Effector CD8-positive, alpha-beta T cell (primary cell): ENCODE results near the gene FRMD1.

ENCODE experiments used
- DNase-seq: peaks from one replicate; lab custom pipeline; 2025; lab: John Stamatoyannopoulos, UW

The FRMD1 gene

GRCh38 chr6:168111911-168112310 lies 32.9 kb upstream of the FRMD1 start:
- no peak for DNase-seq

- DNase-seq = no peak
These were observed 31.4 kb upstream of the FRMD1 start for GRCh38 chr6:168110437-168110836.

- no peak for DNase-seq
These were observed 30.2 kb upstream of the FRMD1 start for GRCh38 chr6:168109171-168109570.

DNA sequence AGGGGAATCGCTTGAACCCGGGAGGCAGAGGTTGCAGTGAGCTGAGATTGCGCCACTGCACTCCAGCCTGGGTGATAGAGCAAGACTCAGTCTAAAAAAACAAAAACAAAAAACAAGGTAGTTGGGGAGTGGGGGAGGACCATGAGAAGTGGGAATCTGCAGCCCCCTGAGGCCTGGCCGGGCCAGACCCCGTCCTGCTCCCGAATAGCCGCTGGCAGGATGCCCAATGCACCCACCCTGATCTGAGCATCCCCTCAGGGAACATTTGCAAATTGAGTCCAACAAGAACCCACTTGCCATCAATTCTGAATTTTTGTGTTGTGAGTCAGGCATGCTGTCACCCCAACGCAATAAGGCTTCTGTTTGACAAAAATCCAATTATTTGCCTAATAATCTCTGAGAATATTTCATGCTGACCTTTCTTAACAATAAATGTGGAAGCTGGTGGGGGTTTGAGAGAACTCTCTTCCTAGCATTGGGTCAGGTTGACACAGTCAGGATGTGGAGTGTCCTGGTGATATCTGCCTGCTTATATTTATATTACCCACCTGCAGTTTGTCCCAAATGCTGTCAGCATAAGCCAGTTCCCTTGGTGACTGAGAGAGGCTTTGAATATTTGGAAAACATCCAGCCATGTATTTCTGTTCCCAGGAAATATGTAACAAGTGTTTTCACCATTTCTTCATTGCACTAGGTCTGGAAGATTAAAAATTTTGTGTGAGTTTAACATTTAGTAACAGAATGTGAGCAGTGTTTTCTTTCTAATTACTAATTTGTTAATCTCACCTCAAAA lies 28.4 kb upstream of the FRMD1 start:
- DNase-seq = no peak

DNA sequence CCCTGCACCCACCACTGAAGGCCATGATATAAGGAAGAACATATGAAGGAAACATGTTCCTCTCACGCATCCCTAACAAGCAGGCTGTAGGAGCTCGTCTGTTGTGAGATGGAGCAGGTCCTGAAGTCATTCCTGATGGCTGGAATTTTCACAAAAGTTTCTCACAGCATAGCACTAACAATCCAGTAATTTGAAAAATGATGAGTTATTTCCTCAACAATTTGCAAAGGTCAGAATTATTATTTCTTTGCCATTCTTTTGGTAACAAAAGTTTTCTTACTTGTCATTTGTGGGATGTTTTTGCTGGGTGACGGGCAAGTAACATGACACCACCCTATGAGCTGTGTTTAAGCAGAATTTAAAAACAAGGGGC lies 27.6 kb upstream of the FRMD1 start:
- no peak for DNase-seq

GRCh38 chr6:168105813-168106632 lies 27.0 kb upstream of the FRMD1 start:
- no peak for DNase-seq

GRCh38 chr6:168104636-168105035 lies 25.6 kb upstream of the FRMD1 start:
- no peak for DNase-seq

- DNase-seq = no peak
These were observed 24.2 kb upstream of the FRMD1 start for GRCh38 chr6:168103050-168103830.

- no peak for DNase-seq
These were observed 23.4 kb upstream of the FRMD1 start for GRCh38 chr6:168102315-168102985.

DNA sequence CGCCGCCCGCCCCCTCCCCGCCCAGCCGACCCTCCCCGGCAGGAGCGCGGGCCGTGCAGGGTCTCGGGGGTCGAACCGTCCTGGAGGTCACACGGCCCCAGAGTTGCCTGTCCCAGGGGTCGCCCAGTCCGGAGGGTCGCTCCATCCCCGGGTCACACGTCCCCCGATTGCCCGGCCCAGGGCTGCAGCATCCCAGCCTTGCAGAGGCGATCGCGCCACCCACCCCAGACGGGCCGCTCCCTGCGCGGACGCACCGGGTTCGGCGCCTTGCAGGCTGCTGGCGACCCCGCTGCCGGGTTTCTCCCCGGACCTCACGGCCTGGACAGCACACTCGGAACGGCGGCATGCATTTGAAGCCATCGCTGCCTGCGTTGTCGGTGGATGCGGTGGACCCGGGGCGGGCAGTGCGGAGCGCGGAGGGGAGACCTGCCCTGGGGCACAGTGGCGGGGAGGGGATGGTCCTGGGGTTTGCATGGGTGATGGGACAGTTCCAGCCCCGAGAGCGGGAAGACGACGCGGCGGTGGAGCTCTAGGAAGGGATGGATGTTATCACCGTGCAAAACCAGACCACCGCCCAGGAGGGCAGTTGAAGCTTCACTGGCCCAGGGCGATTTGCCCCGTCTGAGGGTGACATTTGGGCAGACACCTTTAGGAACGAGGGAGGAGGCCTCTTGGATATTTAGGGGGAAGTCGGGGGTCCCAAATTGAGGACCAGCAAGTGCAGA lies 22.7 kb upstream of the FRMD1 start:
- no peak for DNase-seq

DNA sequence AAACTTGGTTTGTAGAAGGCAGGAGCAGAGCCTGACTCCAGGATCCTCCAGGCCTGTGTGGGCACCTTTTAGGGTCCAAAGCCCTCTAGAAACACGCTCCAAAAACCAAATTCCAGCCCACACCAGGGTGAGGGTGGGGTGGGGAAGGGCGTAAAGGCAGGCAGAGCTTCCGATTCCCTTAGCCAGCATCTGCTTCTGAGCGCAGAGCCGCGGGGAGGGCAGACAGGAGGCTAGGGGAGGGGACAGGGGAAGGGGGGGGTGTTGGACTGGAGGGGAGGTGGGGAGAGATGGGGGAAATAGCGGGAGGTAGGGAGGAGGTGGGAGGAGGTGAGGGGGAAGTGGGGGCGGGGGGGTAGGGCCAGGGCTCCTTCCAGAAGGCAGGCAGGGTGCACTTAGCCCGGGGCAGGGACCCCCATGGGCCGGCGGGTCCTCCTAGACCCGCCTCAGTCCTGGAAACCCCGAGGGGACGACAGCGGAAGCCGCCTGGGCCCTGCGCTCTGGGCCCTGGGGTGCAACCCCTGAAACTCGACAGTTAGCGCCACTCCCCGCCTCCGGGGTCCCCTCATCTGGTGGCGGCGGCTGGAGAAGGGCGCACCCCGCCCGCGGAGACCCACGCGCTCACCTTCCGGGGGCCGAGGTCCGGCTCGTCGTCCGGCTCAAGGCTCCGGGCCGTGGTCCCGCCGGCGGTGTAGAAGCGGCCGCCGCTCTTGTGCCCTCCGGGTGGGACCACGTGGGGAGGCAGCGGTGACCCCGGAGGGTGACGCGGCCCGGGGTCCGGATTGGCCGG lies 22.0 kb upstream of the FRMD1 start:
- no peak for DNase-seq

- DNase-seq = no peak
These were observed 21.2 kb upstream of the FRMD1 start for GRCh38 chr6:168100011-168100802.

GRCh38 chr6:168099201-168100010 lies 20.4 kb upstream of the FRMD1 start:
- no peak for DNase-seq

DNA sequence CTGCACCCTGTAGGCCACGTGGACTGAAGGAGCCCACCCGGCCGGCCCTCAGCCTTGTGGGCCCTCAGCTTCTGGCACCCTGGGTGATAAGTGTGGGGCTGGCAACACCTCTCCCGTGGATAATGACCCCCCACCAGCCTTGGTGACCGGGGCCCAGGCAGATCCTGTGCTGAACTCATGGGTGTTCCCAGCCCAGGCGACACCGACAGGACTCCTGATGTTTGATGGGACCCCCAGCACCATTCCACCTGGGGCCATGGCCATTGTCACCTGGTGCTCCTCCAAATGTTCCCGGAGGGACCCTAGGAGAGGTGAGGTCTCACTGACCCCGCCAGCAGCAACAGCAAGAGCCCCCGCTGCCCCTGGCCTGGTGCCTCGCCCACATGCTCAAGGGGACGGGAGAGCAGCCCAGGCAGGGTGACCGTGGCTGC lies 19.4 kb upstream of the FRMD1 start:
- no peak for DNase-seq

DNA sequence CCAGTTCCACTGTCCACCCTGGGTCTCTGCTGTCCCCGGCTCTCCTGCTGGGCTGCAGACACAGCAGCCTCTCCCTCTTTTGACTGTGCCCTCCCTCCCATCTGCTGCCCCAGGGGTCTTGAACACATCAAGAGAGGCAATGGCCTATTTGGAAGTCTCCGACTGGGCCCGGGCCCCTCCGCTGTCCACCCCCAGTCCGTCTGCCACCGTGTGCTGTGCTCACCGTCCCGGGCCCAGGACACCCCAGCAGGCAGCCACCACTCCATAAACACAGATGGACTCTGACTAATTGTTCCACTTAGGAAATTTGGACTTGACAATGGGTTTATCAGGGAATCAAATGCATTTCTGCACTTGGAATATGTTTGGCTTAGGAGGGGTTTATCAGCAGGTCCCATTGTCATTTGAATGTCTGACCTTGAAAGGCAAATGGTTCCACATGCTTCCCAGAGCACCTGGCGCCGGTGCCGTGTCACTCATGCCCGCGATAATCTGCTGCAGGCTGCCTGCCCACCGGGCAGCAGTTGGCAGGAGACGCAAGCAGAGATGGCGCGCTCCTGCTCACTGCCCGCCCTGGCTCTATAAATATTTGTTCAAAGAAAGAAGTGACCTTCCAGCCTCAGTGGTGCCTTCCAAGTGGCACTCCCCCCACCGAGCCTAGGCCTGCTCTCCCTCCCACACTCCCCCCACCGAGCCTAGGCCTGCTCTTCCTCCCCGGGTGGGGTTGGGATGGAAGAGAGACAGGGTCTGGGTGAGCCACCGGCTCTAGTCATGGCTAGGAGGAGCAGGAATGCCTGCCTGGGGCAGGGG lies 18.8 kb upstream of the FRMD1 start:
- no peak for DNase-seq

DNA sequence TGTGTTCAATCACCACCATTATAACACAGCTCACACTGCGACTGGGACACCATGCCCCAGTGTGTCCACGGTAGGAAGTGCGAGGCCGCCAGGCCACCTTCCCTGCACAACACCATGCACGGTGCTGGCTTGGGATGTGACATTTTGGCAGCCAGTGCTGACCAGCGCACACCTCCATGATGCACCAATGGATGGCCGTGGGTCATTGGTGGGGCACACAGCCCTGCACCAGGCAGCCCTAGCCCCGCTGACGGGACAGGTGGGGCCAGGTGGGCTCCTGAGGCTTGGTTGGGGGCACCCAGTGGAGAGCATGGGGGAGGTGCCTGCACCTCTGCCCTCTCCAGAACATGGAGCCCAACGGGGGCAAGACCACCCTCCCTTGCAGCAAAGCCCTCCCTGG lies 18.2 kb upstream of the FRMD1 start:
- no peak for DNase-seq

DNA sequence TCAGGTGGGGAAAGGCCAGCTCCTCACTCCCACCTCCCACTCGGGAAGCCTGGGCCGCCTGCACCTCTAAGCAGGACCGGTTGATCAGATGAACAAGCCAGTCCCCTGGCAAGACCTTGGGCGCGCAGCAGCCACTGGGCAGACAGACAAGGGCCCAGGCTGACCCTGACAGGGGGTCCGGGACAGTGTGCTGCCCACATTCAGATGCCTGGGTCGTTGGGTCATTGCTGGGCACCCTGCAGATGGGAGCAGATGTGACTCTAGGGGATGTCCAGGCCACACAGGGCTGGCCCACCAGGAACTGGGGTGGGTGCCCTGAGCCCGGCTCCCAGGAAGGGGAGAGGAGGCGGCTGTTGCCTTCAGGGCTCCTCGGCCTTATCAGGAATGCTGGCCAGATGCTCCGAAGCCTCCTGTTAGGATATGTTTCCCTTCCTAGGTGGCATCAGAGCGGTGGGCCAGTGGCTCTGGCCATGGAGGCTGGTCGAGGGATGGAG lies 17.3 kb upstream of the FRMD1 start:
- DNase-seq = no peak
